Right cardiac atrium (tissue), 5 donors: ENCODE data around the gene SUV39H1. TPM values are rescaled to one million over a fixed set of nuclear protein-coding genes. Genes with fewer than 3 reads are reported as not detected.

Experiments used
- ATAC-seq, 2 donors: fragments of 200-7000 bp; cut with Tn5 transposase; one replicate each; pipeline versions ENCODE4 v1.8.0 to v1.9.1; 2020; ENCODE audit warnings: moderate library complexity in 2 of 2, mild to moderate bottlenecking in 1 of 2
- DNase-seq, 3 donors: peaks; one replicate each; pipeline ENCODE4 v3.0.0-alpha.2; 2020
- H3K27ac ChIP-seq: one replicate; pipeline ENCODE4 v1.5.1; 2013; ENCODE audit warnings: mild to moderate bottlenecking, low read length, control low read depth, moderate library complexity
- H3K27me3 ChIP-seq: one replicate; pipeline ENCODE4 v1.6.1; 2013; ENCODE audit not compliant: control insufficient read depth, insufficient read depth
- H3K4me1 ChIP-seq: one replicate; pipeline ENCODE4 v1.6.1; 2013; ENCODE audit warnings: low read length; ENCODE audit not compliant: control insufficient read depth, insufficient read depth
- H3K4me3 ChIP-seq: one replicate; pipeline ENCODE4 v1.5.1; 2013; ENCODE audit warnings: low read length, control low read depth
- H3K9me3 ChIP-seq: one replicate; pipeline ENCODE4 v1.6.1; 2013; ENCODE audit warnings: low read length; ENCODE audit not compliant: control insufficient read depth
- WGBS: extraction: QIAGEN DNeasy Blood & Tissue Kit; methylation state at CpG from one replicate; pipeline ENCODE4 v1.1.7; 2013; 5-methylcytosine and 5-hydroxymethylcytosine counted together
- intact Hi-C, 4 donors: fragments of 100-400 bp; cut with DNase I; formaldehyde crosslinking; loops; one replicate each; pipeline versions ENCODE4 v1.11.0 to v1.14.0; 2022 to 2023
- polyA plus RNA-seq: library from polyadenylated mRNA; stranded (reverse); fragments of 200-250 nt; gene quantifications from one replicate; pipeline ENCODE4 v1.2.3, GENCODE V29; 2013
- total RNA-seq, 4 donors: library from RNA; stranded (reverse); fragmentation: NEBNext Ultra II Directional; extraction: Animal tissue kit (Norgen Biotek cat#: 25700); gene quantifications; one replicate each; pipeline ENCODE4 v1.2.1, GENCODE V29; 2021
- donor health status: healthy with polysubstance abuse.
- donor health status: DM: no; HTN: yes; CAD: no.
- donor health status: DM: no; HTN: no; CAD: no.
- donor health status: DM: no; HTN: yes; CAD: no; lungs with severe emphysema.
- donor health status: DM: yes; HTN: yes; CAD: no.

Gene SUV39H1
- total and polyA plus RNA-seq, 5 donors = 3.1 to 7.2 (median 3.6) TPM

DNA sequence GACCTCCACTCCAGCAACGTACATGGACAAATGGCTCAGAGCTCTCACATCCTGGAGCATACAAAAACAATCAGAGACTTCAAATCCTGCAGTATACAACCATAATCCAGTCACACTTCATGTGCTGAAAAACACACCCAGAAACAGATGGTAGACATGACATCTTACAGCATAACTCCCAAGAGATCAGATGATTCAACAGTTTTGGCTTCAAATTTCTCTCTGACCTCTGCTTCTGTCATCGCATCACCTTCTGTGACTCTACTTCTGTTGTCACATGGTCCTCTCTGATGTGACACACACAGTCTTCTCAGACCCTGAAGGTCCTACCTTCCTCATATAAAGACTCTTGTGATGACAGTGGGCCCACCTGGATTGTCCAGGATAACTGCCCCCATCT lies 18.5 kb downstream of the SUV39H1 start:
- intact Hi-C loops = no loop called here

DNA sequence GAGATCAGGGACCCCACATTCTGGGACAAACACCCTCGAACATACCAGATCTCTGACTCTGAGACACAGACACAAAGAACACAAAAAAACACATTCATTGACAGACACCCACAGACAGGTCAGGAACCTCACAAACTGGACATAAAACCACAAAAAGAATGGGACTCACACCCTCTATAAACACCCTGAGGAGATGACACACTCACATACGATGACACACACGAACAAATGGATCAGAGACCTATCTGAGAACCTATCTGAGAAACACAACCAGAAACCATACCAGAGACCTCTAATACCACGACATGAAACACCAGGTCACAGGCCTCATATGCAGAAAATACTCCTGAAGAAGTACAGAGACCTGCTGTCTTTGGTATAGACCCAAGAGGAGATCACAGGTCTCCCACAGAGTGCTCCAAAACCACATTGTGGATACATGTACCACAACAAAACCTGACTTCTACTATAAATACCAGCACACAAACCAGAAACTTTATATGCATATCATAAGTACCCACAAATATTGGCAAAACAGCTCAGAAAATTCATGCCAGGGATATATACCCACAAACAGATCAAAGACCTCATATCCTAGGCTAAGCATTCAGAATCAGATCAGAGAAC lies 19.5 kb downstream of the SUV39H1 start:
- Histone ChIP-seq H3K4me3 (no peak overlapping the region), H3K27ac (no peak overlapping the region), H3K9me3 (no peaks in the 10 kb centered on the region), H3K27me3 (no peaks in the 10 kb centered on the region), H3K4me1 (peaks cover 2% of the 10 kb centered on the region)
- ATAC-seq (no peak), DNase-seq (no peak)
- 85% methylated on average over 4 of the region's 4 CpGs for WGBS
- intact Hi-C loops = no loop called here

More for the DNA sequence above, 18.5 kb downstream of the SUV39H1 start:
- no peaks in the 10 kb centered on the region for H3K27me3 ChIP-seq
- DNase-seq = no peak
- H3K27ac ChIP-seq = no peak overlapping the region
- ATAC-seq = peak in 1 of 2 donors; percentile 15
- H3K4me1 ChIP-seq = peaks cover 2% of the 10 kb centered on the region
- no peaks in the 10 kb centered on the region for H3K9me3 ChIP-seq
- 42% methylated on average over 2 of the region's 2 CpGs for WGBS
- H3K4me3 ChIP-seq = no peak overlapping the region

DNA sequence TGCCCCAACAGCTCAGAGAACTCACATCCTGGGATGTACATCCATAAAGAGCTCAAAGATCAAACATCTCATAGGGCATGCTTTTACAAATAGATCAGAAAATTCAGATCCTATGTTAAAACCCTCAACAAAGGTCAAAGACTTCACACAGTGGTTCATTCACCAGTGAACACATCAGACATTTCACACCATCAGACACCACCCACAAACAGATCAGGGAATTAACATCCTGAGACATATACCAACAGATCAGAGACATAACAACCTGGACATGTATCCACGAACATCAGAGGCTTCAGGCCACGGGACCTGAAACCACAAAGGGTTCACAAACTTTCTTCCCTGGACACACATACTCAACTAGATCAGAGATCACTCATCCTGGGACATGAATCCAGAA lies 23.4 kb downstream of the SUV39H1 start:
- Histone ChIP-seq H3K4me3 (no peak overlapping the region), H3K27me3 (no peaks in the 10 kb centered on the region), H3K27ac (no peak overlapping the region), H3K9me3 (no peaks in the 10 kb centered on the region), H3K4me1 (peaks cover under 1% of the 10 kb centered on the region)
- DNase-seq (no peak), ATAC-seq (no peak)
- 77% methylated on average over 2 of the region's 2 CpGs for WGBS
- intact Hi-C loops = no loop called here

DNA sequence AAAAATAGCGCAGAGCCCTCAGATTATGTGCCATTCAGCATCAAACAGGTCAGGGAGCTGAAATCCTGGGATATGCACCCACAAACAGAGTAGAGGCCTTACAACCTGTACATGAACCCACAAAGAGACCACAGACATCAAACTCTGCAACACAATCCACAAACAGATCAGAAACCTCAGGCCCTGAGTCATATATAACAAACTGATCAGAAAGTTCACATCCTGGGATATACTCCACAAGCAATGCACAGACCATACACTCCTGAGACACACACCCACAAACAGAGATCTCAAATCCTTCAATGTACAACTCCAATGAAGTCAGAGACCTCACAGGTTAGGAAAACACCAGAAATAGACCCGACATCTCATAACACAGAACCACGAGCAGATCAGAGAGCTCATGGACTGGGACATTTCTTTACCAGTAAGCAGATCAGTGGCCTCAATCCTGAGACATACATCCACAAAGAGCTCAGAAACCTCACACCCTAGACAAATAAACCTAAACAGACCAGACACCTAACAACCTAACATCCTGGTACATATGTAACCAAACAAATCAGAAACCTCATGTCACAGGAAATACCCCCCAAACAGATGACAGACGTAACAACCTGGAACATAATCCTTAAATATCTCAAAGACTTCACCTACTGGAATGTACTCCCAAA lies 24.2 kb downstream of the SUV39H1 start:
- no peaks in the 10 kb centered on the region for H3K9me3 ChIP-seq
- H3K4me3 ChIP-seq = no peak overlapping the region
- WGBS = 82% methylated on average over 4 of the region's 4 CpGs
- H3K27ac ChIP-seq = no peak overlapping the region
- no peak for DNase-seq
- H3K27me3 ChIP-seq = no peaks in the 10 kb centered on the region
- H3K4me1 ChIP-seq = no peaks in the 10 kb centered on the region
- intact Hi-C loops = no loop called here
- no peak for ATAC-seq

DNA sequence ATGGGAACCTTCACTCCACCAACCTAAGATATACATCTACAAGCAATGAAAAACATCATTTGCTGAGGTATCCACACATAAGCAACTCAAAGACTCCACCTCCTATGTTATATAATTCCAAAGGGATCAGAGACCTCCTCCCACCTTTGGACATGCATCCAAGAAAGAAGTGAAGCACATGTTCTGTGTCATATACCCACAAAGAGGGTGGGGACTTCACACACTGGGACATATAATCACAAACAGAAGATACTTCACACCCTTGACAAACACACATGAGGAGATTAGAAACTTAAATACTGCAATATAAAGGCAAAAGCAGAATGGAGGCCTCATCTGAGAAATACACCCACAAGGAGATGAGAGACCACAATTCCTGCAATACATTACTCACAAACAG lies 25.4 kb downstream of the SUV39H1 start:
- intact Hi-C loops = no loop called here

DNA sequence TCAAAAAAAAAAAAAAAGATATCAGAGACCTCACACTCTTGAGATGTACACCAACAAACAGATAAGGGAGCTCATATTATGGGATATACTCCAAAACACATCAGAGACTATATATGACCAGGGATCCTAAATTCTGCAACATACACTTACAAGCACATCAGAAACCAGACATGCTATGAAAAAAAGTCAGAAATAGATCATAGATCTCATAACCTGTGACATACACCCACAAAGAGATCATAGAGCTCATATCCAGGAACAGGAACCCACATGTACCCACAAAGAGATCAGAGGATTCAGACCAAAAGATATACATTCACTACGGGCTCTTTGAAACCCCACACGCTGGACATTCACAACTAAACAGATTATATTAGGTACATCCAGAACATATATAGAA lies 30.1 kb downstream of the SUV39H1 start:
- Histone ChIP-seq H3K4me3 (no peak overlapping the region), H3K27me3 (no peaks in the 10 kb centered on the region), H3K9me3 (no peaks in the 10 kb centered on the region), H3K27ac (no peak overlapping the region), H3K4me1 (no peaks in the 10 kb centered on the region)
- 95% methylated on average over 2 of the region's 2 CpGs for WGBS
- ATAC-seq = no peak
- intact Hi-C loops = no loop called here
- no peak for DNase-seq

More for the DNA sequence above, 25.4 kb downstream of the SUV39H1 start:
- H3K4me3 ChIP-seq = no peak overlapping the region
- H3K4me1 ChIP-seq = no peaks in the 10 kb centered on the region
- no peaks in the 10 kb centered on the region for H3K9me3 ChIP-seq
- no peaks in the 10 kb centered on the region for H3K27me3 ChIP-seq
- ATAC-seq (no peak), DNase-seq (no peak)
- H3K27ac ChIP-seq = no peak overlapping the region

DNA sequence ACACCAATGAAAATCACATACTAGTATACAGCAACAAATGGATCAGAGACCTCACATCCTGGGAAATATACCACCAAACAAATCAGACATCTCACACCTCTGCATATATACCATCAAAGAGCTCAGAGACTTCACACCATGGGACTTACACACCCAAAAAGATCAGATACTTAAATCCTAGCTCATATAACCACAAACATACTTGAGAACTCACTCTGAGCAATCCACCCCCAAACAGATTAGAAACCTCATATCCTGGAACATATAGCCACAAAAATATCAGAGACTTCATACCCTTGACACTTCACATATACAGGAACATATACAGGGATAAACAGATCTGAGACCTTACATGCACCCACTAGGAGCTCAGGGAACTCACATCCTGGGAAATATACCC lies 32.1 kb downstream of the SUV39H1 start:
- no peak for DNase-seq
- ATAC-seq = no peak
- intact Hi-C loops = no loop called here
- H3K27ac ChIP-seq = no peak overlapping the region
- no peaks in the 10 kb centered on the region for H3K27me3 ChIP-seq
- H3K4me1 ChIP-seq = no peaks in the 10 kb centered on the region
- H3K9me3 ChIP-seq = no peaks in the 10 kb centered on the region
- H3K4me3 ChIP-seq = no peak overlapping the region

DNA sequence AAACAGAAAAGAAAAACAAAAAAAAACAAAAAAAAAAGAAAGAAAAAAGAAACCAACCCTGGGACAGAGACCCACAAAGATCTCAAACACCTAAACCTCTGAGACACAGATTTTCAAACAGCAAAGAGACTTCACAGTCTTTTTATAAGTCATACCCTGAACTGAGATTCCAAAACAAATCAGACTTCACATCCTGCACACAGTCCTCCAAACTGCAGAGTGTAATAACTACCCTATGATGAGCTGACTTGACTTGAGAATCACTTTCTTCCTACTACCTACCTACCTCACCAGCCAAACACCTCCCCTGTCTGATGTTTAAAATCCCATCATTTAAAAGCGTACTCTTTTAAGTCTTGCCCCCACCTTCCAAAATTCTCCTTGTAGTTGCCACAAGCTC lies 39.8 kb downstream of the SUV39H1 start:
- no peak for ATAC-seq
- no peak for DNase-seq
- WGBS = 80% methylated on average over 1 of the region's 1 CpG
- Histone ChIP-seq H3K4me3 (peak overlapping the region; percentile 41), H3K27ac (peak overlapping the region; percentile 4), H3K4me1 (no peaks in the 10 kb centered on the region), H3K27me3 (no peaks in the 10 kb centered on the region), H3K9me3 (no peaks in the 10 kb centered on the region)
- intact Hi-C loops = no loop called here

DNA sequence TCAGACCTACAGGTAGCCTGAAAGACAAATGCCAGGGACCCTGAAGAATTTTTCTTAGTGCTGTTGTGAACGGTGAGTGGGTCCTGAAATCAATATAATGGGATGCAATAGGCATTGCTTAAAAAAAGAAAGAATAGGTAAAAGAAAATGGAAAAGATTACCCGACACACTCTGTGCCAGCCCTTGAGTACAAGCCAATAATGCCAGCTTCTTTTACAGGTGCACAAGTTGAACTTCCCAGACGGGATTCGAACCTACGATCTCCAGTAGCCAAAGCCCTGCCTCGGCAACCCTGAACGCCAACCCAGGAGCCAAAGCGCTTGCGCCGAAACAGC lies 40.3 kb downstream of the SUV39H1 start:
- no peak overlapping the region for H3K27ac ChIP-seq
- intact Hi-C loops = no loop called here
- WGBS = 8% methylated on average over 10 of the region's 10 CpGs
- ATAC-seq (no peak), DNase-seq (no peak)
- no peaks in the 10 kb centered on the region for H3K9me3 ChIP-seq
- no peaks in the 10 kb centered on the region for H3K27me3 ChIP-seq
- H3K4me3 ChIP-seq = peak overlapping the region; percentile 41
- no peaks in the 10 kb centered on the region for H3K4me1 ChIP-seq

DNA sequence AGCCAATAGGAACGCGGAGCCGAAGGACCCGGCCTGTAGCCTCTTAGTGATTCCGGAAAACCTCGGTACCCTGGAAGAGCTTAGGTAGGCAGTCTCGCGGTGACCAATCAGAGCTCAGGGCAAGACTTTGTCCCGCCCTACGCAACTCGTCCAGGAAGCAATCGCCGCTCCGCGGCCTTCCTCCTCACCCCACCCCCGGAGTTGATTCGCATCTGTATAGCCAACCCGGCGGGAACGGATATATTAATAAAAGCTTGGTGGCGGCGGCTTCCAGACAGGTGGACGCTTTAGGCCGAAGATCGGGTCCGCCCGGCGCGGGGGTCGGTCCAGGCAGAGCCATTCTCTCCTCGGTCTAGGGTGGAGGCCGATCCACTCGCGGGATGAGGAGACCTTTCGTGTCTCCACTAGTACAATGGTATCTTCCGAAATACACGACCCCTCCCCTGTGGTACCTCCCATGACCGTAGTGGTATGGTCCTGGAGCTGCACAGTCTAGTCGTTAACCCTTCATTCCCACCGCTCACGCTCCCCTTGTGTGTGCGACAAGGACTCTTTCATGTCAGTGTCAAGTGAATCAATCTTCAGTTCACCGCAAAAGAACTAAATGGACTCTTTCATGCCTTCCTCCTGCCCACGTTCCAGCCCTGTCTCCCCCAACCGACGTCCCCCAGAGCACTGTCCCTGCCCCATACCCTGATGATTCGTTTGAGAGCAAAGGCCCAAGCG lies 40.8 kb downstream of the SUV39H1 start:
- WGBS = under 1% methylated on average over 48 of the region's 48 CpGs
- intact Hi-C loops = no loop called here
- no peaks in the 10 kb centered on the region for H3K9me3 ChIP-seq
- peak overlapping the region; percentile 78 for H3K27ac ChIP-seq
- H3K4me3 ChIP-seq = peak overlapping the region; percentile 47
- no peaks in the 10 kb centered on the region for H3K27me3 ChIP-seq
- DNase-seq (peak; percentile 92 to 95 (median 95)), ATAC-seq (peak; percentile 100)
- H3K4me1 ChIP-seq = no peaks in the 10 kb centered on the region

DNA sequence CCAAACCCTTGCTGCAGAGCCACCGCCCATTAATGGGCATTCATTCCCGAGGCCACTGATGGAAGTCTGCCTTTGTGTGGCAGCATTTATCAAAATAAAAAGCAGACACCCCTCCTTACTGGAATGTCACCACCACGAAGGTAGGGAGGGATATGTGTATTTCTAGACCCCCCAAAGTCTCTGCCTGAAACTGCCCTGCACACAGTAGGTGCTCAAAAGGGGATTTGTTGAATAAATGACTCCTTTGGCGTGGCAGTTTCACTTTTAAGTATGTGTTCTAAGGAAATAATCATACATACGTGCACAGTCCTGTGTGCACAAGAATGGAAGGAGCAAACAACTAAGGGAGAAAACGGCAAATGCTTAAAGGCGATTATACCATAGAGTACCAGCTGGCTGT lies 41.4 kb downstream of the SUV39H1 start:
- 47% methylated on average over 7 of the region's 7 CpGs for WGBS
- H3K27ac ChIP-seq = peak overlapping the region; percentile 78
- DNase-seq = no peak
- no peaks in the 10 kb centered on the region for H3K4me1 ChIP-seq
- intact Hi-C loops = no loop called here
- H3K9me3 ChIP-seq = no peaks in the 10 kb centered on the region
- ATAC-seq = no peak
- H3K27me3 ChIP-seq = no peaks in the 10 kb centered on the region
- peak overlapping the region; percentile 47 for H3K4me3 ChIP-seq
